NCI-H2196 treated with DMSO at 0.1 percent for 48 hours (cell line): Measurements from ENCODE around the gene CLMN.

ENCODE experiments used
- DNase-seq: peaks from one replicate; lab custom pipeline; 2025; ENCODE audit not compliant: unreplicated experiment; lab: John Stamatoyannopoulos, UW

The CLMN gene

DNA sequence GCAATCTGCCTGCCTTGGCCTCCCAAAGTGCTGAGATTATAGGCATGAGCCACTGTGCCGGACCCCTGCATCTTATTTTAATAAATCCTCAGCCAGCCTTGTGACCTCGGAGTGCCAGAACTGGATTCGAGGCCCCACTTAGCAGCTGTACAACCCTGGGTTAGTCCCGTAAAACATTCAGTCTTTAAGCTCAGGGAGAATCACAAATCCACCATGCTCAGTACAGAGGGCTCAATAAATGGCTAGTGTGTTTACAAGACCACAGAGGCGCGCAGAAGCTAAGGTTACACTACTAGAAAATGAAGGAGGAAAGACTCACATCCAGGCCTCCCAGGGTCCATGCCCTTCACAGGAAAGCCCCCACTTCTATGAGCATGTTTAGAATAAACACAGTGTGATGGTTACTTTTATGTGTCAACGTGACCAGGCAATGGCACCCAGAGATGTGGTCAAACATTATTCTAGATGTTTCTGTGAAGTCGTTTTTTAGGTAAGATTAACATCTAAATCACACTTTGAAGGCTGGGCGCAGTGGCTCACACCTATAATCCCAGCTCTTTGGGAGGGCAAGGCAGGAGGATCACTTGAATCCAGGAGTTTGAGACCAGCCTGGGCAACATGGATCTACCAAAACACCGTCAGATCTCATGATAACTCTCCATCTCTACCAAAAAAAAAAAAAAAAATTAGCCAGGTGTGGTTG lies 55.3 kb downstream of the CLMN start:
- DNase-seq = no peak

DNA sequence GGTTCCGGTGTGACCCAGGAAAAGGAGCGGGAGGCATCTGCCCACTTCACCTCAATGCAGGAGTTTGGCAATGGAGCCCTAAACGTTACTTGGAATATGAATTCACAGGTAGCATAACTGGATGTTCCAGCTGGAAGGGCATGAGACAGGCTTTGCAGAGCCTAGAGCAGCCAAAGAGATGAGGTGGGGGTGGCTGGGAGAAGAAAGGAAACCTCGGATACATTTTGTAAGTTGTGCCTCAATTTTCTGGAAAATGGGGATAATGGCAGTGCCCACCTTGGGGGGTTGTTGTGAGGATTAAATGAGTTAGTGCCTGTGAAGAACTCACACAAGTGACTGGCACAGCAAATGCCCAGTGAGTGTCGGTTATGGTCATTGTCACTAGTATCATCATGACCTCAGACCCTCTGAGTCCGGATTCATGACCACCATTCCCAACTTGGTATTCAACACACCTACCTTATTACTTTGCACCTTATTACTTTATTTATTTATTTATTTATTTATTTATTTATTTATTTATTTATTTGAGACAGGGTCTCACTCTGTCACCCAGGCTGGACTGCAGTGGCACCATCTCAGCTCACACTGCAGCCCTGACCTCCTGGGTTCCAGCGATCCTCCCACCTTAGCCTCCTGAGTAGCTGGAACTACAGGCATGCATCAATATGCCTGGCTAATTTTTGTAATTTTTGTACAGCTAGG lies 56.0 kb downstream of the CLMN start:
- no peak for DNase-seq

DNA sequence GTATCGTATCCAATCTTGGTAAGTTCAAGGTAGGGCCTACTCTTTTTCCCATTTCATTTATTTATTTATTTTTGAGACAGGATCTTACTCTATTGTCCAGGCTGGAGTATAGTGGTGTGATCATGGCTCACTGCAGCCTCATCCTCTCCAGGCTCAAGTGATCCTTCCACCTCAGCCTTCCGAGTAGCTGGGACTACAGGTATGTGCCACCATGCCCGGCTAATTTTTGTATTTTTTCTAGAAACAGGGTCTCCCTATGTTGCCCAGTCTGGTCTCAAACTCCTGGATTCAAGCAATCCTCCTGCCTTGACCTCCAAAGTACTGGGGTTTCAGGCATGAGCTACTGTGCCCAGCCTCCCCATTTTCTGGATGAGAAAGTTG lies 57.2 kb downstream of the CLMN start:
- DNase-seq = no peak

DNA sequence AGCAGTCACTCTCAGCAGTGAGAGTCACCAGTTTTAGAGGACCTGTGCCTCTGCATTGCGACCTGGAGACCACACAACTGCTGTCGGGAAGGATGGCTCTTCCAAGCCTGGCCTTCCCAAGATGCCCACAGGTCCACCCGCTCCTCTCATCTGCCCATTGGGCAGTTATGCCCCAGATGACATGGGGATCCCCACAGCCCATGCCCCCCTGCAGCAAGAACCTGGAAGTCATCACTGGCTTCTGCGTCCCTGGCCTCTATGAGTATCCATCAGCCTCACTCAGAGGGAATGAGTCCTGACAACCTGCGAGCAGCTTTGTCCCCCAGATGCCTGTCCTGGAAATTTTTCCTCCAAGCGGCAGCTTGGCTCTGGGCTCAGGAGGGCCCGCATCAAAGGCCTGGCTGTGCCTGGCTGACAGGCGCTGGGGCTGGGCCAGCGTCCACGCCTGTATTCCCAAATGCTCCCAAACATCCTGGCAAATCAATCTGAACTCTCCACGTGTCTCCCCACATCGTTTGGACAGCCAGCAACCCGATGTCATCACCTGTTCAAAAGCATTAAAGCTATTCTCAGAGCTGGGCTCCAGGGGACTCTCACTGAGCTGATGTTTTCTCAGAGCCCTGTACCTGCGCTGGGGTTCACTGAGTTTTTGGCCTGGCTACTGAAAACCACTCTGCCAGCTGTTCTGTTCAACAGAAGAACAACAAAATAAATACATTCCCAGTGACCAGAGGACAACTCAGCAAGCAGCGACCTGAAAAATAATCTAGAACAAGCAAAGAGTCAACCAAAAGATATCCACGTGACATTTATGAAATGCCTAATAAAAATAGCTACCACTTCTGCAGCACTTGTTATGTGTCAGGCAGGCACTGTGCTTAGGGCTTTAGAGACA lies 57.8 kb downstream of the CLMN start:
- no peak for DNase-seq

DNA sequence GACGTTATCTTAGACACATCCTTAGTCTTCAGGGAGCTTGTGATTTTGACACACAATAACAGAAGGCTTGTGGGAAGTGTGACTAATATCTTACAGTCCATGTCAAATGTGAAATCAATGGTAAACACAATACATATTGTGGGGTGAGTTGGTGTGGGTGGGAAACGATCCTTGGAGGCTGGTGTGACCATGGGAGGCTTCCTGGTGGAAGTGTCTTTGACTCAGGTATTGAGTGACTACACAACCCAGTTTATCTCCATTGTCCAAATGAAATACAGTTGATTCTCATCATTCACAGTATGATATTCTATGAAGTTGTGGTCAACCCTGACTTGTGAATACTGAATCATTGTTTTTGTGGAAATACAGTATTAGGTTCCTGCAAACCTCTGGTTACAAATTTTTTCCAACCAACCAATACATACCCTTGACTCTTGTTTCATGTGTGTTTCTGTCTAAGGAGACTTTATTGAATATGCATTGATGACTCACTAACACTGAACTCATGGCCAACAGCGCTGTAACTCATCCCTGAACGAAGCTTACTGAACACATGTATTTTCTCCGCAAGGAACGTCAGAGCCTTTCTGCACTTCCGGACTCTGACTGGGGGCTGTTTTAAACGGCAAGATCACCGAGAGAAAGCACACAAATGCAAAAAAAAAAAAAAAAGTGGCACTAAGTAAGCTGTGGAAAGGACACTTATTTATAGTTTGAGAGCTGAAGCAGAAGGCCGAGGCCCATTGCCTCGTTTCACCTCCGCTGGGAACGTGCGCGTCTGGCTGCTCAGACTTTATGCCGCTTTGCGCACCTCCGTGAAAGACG lies 59.0 kb downstream of the CLMN start:
- no peak for DNase-seq

DNA sequence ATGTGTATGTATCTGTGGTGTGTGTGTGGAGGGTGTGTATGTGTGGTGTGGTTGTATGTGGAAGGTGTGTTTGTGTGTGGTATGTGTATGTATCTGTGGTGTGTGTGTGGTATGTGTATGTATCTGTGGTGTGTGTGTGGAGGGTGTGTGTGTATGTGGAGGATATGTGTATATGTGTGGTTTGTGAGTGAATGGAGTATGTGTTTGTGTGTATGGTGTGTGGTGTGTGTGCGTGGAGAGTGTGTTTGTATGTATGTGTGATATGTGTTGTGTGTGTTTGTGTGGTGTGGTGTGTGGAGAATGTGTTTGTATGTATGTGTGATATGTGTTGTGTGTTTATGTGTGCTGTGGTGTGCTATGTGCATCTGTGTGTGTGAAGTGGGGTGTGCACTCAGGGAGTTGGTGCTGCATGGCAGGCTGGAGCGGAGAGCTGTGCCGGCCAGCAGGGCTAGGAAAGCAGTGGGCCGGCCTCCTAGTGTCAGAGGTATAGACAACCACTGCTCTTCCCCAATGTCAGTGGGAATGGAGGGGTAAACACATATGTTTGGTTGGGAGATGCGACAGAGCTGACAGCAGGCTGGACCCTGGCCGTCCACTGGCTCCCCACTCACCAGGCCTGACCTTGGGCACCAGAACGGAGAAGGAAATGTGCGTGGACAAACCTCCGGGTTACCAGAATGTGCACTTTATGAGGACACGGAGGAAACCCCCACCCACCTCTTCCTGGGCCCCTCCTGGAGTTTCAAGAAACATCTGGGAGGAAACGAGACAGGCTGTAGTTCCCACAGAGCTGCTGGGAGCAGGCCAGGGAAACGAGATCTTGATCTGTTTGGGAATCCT lies 60.7 kb downstream of the CLMN start:
- DNase-seq = no peak

DNA sequence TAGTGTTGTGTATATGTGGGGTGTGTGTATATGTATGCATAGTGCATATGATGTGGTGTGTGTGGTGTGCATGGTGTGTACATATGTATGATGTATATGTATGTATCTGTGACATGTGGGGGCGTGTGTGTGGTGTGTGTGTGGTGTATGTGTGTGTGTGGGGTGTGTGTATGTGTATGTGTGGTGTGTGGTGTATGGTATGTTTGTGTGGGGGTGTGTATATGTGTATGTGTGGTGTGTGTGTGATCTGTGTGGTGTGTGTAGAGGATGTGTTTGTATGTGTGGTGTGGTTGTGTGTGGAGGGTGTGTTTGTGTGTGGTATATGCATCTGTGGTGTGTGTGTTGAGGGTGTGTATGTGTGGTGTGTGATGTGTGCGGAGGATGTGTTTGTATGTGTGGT lies 61.6 kb downstream of the CLMN start:
- DNase-seq = no peak

DNA sequence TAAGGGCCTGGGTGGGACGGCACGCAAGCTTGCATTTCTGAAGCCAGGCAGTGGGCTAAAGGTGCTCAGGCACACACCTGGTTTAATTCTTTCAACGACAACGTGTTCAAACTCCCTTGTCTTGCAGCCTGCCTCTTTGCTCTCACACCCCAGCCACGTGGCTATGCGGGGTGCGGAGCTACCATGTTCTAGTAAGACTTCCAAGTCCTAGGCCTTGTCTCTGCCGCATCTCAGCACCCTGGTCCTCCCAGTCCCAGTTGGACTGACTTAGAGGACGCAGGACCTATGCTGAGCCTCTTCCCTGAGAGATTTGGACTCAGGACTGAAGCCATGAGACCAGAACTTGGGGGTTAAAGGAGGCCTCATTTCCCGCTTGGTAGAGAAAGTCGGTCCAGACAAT lies 62.2 kb downstream of the CLMN start:
- DNase-seq = no peak

DNA sequence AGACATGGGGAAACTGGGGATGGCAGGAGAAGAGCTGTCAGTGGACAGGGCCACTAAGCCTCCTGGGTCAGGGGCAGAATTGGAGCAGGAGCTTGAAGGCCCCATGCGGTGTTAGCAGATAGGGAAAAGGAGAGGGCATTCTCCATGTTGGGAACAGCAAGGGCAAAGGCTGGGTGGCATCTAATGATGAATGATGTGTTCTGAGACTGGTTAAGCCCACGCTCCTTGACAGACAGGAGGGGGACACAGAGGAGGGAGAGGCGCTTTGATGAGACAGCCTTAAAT lies 63.0 kb downstream of the CLMN start:
- no peak for DNase-seq

DNA sequence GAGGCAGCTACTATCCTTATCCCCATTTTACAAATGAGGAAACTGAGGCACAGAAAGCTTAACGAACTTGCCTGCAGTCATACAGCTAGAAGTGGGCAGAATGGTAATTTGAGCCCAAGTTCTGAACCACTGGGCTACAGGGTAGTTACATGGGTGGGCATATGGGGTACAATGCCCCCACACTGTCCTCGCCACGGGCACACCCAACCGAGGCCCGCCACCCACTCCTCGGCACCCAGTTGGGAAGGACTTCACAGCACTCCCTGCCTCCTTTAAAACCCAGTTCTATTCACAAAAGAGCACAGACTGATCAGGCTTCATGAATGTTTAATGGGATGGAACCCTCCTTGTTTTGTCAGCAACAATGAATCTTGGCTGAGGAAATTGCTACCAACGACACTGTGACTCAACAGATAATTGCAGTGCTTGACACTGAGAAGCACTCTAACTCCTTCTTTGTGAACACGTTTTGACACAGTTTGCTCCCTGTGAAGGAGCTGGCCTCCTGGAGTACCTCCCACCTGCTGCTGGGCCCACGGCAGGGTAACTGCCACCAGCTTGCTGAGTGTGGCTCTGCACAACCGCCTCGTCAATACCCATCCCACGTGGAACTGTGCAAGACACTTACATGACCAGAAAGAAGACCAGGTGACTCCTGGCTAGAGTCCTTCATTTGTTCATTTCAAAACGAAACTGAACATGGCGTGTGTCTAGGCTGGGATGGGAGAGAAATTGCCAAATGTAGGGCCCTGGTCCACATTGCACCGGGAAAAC lies 63.5 kb downstream of the CLMN start:
- DNase-seq = no peak

DNA sequence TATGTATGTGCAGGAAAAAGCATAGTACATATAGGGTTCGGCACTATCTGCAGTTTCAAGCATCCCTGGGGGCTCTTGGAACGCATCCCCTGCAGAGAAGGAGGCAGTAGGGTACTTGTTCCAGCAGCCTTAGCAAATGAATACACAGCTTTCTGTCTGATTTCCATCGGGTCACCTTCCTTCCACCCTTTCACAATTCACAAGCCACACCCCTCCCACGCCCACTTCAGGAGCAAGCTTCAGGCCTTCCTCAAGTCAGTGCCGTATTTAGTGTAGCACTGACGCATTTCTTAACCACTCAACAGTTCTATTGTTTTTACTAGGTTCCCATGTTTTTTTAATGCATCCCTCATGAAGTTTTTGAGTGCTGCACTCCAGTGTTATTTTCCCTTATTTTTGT lies 64.2 kb downstream of the CLMN start:
- no peak for DNase-seq

DNA sequence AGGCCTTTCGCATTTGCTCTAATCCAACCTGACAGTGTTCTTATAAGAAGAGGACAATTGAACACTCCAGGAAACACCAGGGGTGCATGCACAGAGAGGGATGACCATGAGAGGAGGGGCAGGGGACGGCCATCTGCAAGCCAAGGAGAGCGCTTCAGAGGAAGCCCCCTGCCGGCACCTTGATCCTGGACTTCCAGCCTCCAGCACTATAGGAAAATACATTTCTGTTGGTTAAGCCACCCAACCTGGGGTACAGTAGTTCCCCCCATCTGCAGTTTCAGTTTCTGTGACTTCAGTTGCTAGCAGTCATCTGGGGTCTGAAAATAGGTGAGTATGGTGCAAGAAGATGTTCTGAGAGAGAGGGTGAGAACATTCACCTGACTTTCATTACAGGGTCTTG lies 64.7 kb downstream of the CLMN start:
- no peak for DNase-seq

DNA sequence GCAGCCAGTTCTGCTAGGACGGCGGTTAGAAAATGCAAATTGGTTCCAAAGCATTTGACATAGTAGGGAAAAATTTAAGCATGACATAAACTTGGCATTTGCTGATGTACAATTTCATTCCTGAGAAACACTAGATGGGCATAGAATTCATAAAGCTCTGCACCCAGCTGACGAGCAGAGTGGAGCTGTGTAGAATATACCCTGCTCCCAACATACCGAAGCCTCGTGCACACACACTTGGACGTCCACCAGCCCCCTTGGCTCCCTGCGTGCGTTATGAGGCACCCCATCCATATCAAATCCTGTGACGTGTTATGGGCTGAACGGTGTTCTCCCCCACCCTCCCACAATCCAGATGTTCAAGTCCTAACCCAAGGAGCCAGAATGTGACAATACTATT lies 65.4 kb downstream of the CLMN start:
- DNase-seq = no peak

DNA sequence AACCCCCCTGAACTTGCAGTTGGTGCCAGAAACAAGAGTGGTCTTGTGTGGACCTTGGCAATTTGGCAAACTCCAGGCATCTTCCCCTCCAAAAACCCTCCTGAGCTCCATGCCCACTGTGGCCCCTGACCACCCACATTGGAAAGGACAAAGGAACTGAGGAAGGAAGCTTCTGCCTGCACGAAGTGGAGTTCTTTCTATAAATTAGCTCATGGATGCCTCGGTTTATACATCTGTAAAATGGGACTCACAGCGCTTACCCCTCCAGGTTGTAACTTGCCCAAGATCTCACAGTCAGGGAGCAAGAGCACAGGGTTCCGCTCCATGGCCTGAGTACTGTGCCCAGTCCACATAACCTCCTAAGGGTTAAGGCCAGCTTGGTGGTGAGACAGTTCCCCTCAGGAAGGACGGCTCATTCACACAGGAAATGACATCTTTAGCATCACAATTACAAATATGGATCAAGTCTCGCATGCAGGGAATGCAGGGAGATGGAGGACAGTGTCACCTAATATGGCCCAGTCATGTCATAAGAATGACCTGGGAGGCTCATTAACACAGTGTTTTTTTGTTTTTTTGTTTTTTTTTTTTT lies 66.6 kb downstream of the CLMN start:
- no peak for DNase-seq

DNA sequence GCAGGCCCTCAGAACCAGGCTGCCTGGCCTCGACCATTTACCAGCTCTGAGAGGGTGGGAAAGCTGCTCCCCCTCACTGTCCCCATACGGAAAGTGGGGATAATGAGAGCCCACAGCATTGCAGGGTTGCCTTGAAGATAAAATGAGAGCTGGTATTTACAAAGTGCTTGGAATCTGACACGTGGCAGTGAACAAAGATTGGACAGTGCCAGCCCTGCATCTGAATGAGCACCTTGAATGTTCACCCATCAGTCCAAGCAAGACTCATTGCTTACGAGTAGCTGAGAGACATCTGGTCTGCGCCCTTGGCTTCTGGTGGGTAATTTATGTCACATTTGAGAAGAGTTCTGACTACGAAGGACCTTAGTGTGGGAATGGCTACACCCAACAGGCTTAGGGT lies 67.5 kb downstream of the CLMN start:
- DNase-seq = no peak

DNA sequence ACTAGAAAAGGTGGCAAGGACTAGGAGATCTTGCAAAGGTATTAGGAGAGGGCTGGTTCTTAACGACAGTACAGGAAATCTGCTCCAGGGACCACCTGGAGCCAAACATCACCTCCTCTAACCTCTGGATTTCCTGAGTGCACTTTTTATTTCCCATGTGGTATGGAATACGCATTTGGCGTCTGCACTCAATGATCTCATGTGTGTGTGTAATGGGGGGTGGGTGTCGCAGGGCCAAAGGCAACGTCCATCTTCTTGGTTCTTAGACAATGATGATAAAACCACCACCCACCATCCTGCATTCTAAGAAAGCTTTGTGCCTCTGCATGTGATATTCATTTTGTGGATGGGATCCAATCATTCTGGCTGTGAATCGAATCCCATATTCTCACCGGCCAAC lies 68.8 kb downstream of the CLMN start:
- no peak for DNase-seq

DNA sequence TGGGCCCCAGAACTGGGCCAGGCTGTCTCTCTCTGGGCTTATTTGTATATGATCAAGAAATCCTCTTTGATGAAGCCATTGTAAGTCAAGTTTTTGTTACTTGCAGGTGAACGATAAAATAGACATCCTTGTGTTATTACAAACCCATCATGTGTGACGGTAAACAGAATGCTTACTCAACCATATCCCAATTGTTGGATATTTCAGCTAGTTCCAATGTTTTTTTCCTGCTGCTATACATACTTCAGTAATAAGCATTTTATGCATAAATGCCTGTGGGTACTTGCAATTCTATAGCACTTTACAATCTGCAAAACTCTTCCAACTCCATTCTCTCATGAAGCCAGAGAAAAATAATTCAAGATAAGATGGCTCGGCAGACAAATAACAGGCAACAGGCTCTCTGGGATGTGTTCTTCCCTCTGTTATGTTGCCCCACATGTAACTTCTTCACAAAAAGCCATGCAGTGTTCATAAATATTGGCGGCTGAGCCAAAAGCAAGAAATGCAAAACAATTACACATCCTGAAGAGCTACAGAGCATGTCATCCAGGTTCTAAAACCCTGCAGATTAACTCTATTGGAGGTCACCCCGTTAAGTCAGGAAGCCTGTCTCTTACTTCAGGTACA lies 69.5 kb downstream of the CLMN start:
- no peak for DNase-seq

DNA sequence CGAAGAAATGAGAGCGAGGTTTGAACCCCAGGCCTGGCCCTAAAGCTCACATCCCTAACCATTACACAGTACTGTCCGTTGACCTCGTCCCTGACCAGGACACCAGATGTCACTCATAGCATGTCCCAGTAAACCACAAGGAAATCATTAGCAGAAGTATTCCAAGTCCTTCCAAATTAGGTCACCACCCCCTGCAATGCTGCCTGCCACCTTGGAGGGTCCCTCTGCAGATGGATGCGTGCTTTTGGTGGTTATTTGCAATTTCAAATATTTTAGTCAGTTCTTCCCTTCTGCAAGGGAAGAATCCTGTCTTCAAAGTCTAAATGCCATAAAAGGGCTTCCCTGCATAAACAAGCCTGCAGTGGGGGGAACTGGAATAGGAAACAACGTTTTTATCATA lies 71.3 kb downstream of the CLMN start:
- DNase-seq = no peak

DNA sequence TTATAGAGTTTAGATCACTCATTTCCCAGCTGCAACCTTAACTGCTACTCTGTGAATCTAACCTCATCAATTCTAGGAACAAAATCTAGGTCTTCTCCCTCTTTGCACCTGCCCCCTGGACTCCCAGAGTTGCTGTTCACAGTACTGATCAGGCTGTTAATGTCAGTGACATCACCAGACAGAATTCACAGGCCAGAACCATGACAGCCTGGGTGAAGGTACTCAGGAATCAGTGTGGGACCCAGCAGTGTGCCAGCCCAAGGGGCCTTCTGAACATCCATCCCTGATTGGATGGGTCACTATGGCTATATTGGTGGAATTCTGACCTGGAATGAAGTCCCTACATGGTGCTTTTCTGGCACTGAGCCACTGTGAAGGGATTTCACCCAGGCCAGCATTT lies 72.8 kb downstream of the CLMN start:
- DNase-seq = no peak
